HL-60/S4 treated with phorbol 12-myristate 13-acetate at 8.2 ng/mL for 4 days and 3 days (cell line): ENCODE results near the gene PDE4A.
"Not testable (repeated sequence)": the region's sequence is repeated elsewhere in the genome, so short reads cannot be mapped to it uniquely, and the experiment has no call there.

Source experiments
- in situ Hi-C: fragments of 300-500 bp; cut with MboI; formaldehyde crosslinking; loops from 2 replicates; pipeline ENCODE4 v1.15.0; 2022; ENCODE audit warnings: low sequenced_read_pairs

The PDE4A gene

DNA sequence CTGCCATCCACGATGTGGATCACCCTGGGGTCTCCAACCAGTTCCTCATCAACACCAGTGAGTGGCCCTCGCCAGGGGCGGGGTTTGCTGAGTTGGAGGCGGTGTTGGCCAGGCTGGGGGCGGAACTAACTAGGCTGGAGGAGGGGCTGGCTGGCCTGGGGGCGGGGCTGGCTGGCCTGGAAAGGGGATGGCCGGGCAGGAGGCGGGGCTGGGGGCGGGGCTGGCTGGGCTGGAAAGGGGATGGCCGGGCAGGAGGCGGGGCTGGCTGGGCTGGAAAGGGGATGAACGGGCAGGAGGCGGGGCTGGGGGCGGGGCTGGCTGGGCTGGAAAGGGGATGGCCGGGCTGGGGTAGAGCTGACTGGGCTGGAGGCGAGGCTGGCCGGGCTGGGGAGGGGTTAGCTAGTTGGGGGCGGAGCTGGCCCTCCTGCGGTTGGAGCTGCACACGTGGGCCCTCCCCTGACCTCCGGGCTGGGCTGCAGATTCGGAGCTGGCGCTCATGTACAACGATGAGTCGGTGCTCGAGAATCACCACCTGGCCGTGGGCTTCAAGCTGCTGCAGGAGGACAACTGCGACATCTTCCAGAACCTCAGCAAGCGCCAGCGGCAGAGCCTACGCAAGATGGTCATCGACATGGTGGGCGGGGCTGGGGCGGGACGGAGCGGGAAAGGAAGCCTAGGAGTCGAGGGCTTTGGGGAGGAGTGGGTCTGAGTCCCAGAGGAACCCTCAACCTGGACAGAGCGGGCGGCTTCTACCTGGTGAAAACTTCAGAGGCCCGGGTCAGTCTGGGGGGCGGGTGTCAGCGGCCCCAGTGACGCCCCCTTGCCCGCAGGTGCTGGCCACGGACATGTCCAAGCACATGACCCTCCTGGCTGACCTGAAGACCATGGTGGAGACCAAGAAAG, 41.0 kb downstream of the PDE4A start:
- in situ Hi-C loops = no loop called here

DNA sequence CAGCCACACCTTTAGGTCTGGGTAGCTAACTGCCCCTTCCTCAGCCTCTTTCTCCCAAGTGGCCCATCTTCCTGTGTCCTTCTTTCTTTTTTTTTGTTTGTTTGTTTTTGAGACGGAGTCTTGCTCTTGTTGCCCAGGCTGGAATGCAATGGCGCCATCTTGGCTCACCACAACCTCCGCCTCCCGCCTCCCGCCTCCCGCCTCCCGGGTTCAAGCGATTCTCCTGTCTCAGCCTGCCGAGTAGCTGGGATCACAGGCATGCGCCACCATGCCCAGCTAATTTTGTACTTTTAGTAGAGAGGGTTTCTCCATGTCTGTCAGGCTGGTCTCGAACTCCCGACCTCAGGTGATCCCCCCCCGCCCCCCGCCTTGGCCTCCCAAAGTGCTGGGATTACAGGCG, 41.7 kb downstream of the PDE4A start:
- in situ Hi-C loops = not testable (repeated sequence)

DNA sequence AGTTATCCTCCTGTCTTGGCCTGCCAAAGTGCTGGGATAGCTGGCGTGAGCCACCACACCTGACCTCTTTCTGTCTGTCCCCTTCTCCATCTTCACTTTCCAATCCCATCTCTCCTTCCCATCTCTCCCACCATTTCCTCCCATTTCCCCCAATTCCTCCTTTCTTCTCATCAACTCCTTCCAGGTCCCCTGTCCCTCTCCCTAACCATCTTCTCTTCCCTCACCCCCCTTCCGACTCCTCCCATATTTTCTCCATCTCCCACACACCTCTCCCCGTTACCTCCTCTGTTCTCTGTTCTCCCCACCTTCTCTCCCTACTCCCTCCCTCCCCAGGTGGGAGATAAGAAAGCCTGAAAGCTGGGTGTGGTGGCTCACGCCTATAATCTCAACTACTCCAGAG, 42.2 kb downstream of the PDE4A start:
- in situ Hi-C loops = no loop called here

DNA sequence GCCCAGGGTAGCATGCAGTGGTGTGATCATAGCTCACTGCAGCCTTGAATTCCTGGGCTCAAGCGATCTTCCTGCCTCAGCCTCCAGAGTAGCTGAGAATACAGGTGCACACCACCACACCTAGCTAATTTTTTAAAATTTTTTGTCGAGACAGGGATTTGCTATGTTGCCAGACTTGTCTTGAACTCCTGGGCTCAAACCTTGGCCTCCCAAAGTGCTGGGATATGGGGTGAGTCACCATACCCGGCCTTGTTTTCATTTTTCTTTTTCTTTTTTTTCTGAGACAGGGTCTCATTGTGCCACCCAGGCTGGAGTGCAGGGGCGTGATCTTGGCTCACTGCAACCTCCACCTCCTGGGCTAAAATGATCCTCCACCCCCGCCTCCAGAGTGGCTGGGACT, 44.1 kb downstream of the PDE4A start:
- in situ Hi-C loops = no loop called here

DNA sequence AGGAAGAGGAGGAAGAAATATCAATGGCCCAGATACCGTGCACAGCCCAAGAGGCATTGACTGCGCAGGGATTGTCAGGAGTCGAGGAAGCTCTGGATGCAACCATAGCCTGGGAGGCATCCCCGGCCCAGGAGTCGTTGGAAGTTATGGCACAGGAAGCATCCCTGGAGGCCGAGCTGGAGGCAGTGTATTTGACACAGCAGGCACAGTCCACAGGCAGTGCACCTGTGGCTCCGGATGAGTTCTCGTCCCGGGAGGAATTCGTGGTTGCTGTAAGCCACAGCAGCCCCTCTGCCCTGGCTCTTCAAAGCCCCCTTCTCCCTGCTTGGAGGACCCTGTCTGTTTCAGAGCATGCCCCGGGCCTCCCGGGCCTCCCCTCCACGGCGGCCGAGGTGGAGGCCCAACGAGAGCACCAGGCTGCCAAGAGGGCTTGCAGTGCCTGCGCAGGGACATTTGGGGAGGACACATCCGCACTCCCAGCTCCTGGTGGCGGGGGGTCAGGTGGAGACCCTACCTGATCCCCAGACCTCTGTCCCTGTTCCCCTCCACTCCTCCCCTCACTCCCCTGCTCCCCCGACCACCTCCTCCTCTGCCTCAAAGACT, 46.9 kb downstream of the PDE4A start:
- in situ Hi-C loops = no loop called here

DNA sequence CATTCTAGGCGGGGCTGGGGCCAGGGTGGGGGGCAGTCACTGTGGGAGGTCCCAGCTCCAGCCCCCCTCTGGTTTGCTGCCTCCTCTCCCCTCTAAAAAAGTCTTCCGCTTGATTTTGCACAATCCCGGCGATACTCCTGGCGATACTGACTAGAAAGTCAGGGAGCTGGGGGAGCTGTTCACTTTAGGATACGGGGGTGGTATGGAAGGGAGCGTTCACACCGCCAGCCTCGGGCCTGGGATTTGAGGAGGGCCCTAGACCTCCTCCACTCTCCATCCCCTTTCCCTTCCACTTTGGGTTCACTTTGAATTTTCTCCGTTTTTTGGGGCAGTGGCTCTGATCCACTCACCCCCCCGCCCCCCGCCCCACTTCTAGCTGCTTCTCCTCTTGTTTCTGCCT, 47.8 kb downstream of the PDE4A start:
- in situ Hi-C loops = no loop called here

DNA sequence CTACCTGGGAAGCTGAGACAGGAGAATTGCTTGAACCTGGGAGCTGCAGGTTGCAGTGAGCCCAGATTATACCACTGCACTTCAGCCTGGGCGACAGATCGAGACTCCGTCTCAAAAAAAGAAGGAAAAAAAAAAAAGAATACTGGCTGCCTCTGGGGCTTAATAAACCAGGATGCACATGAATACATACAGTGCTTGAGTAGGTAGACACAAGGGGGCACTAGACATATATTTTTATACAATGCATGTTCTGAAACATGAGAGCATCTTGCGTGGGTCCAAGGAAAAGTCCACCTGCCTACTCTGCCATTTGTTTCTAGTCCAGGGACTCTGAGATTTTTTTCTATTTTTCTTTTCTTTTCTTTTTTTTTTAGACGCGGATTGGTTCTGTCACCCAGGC, 51.6 kb downstream of the PDE4A start:
- in situ Hi-C loops = no loop called here

DNA sequence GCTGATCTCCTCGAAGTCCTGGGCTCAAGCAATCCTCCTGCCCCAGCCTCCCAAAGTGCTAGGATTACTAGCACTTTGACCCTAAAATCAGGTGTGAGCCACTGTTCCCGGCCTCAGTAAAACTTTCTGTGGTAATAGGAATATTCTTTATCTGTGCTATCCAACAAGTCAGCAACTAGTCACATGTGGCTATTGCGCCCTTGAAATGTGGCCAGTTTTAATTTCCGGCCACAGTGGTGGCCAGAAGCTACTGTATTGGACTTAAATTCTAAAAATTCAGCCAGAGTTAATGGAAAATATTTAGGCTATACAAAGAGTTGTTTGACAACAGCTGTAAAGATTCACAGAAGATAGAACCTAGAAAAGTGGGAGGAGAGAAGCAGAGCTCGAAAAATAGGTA, 52.9 kb downstream of the PDE4A start:
- in situ Hi-C loops = no loop called here

DNA sequence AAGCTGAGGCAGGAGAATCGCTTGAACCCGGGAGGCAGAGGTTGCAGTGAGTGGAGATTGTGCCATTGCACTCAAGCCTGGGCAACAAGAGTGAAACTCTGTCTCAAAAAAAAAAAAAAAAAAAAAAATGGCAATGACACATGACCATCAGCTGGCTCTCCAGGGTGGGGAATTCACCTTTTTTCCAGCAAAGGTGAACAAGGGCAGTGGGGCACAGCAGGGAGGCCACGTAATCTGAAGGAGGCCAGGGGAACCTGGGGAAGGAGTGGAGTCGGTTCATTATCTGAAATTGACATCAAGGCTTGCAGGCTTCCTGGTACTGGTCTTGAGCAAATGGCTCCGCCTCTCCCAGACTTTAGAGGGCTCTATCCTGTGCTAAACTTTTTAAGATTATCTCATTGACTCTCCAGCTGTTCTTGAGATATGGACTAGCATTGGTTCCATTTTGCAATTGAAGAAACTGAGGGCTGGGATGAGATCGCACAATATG, 54.7 kb downstream of the PDE4A start:
- in situ Hi-C loops = no loop called here

DNA sequence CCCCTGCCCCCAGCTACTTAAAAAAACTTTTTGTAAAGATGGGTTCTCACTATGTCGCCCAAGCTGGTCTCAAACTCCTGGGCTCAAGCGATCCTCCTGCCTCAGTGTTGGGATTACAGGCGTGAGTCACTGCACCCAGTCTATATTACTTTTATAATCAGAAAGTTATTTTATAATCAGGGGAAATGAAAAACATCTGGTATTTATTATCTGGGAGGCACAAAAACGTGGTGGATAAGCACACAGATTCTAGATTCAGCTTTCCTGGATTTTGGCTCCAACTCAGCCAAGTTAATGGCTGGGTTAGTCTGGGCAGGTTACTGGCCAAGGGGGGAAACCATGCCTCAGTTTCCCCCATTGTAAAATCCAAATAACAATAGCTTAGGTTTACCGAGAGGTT, 58.1 kb downstream of the PDE4A start:
- in situ Hi-C loops = no loop called here

DNA sequence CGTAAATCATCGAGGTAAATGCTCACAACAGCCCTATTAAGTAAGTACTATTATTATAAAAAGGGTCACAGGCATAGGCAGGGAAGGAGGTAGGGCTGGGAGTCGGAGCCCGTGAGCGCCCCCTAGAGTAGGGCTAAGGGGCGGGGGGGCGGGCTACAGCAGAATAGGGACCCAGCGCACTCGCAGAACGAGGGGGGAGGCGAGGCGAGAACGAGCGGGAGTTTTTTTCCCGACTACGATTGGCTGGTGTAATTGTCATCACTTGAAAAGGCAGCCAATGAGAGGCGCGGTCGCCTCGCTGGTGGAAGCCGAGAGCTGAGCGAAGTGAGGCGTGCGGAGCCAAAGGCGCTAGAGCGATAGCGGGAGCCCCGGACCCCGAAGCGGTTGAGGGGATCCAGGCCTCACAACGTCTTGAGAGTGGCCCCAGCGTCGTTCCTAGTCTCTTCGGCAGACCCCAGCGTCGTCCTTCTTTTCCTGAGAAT, 58.6 kb downstream of the PDE4A start:
- in situ Hi-C loops = no loop called here

DNA sequence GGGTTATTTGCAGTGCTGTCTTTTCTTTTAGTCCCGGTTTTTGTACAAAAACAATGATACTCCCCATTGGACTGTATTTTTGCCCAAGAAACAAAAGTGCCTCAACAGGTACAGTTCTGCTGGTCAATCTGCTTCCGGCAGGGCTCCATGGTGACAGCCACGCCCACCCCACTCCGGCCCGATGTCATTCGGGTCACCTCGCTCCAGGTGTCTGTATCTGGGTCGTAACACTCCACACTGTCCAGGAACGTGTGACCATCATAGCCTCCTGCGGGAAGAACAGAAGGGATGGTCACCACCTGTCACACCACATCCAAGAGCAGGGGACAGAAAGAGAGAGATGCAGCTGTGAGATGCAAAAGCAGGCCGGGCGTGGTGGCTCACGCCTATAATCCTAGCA, 66.2 kb downstream of the PDE4A start:
- in situ Hi-C loops = no loop called here

DNA sequence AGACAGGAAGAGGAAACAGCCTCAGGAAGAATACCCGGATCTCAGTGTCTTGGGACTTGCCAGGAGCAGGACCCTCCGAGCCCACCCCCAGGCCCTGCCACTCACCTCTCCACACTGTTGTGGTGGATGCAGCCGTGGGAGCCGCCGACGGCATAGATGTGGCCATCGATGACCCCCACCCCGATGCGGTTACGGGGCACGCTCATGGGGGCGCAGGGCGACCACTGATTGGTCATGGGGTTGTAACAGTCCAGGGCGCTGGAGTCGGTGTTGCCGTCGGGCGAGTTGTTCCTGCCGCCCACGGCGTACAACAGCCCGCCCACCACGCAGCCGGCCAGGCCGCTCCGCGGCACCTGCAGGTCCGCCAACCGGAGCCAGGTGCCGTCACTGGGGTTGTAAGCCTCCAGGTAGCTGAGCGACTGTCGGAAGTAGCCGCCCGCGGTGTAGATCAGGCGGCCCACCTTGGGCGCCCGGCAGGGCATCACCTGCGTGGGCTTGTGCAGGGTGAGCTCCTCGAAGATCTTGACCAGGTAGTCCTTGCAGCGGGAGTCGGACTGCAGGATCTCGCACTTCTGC, 71.2 kb downstream of the PDE4A start:
- in situ Hi-C loops = no loop called here

DNA sequence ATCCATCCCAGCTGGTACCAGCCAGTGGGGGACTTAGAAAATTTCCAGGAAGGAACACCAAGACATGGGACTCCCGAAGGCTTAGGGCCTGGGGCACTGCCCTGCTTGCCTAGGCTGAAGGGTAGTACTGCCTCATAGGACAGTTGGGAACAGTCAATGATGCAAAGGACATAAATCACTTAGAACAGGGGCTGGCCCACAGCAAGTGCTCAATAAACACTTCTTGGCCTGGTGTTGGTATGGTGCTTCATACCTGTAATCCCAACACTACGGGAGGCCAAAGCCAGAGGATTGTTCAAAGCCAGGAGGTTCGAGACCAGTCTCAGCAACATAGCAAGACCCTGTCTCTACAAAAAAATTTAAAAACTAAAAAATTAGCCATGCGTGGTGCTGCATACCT, 77.0 kb downstream of the PDE4A start:
- in situ Hi-C loops = no loop called here

DNA sequence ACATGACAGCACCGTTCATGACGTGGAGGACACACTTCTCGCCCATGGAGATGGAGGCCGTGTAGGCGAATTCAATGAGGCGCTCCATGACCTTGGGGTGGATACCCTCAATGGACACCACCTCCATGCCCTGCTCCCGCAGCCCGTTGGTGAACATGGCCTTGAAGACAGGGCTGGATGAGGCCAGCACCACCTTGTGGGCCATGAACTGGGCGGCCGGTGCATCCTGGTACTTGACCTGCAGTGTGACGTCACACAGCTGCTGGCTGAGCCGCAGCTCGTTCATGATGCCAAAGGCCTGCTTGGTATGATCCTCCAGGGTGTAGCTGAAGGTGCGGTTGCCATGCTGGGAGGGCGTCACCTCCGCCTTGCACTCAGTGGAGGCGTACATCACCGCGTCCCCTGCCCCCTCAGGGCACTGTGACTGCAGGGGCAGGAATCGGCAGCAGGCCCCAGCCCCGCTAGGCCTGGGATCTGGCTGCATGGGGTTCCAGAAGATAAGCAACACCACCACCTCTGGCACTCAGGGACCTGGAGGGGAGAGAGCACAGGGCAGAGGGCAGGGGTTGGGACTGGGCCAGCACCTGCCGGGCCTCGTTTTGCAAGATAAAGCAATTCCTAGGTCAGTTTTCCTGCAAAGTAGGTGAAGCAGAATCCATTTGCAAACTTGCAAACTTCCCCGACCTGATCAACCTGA, 79.4 kb downstream of the PDE4A start:
- in situ Hi-C loops = no loop called here

DNA sequence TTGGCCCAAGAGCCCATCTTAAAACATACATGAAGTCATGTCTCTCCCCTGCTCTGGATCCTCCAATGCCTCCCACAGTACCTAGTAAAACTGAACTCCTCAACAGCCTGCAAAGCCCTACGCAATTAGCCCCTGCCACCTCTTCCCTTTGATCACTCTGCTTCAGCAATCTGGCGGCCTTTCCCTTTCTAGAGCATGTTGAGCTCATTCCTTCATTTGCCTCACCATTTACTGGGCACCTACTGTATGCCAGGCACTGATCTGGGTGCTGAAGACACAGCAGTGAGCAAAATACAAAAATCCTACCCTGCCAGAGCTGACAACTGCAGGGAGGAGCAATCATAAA, 79.9 kb downstream of the PDE4A start:
- in situ Hi-C loops = no loop called here

DNA sequence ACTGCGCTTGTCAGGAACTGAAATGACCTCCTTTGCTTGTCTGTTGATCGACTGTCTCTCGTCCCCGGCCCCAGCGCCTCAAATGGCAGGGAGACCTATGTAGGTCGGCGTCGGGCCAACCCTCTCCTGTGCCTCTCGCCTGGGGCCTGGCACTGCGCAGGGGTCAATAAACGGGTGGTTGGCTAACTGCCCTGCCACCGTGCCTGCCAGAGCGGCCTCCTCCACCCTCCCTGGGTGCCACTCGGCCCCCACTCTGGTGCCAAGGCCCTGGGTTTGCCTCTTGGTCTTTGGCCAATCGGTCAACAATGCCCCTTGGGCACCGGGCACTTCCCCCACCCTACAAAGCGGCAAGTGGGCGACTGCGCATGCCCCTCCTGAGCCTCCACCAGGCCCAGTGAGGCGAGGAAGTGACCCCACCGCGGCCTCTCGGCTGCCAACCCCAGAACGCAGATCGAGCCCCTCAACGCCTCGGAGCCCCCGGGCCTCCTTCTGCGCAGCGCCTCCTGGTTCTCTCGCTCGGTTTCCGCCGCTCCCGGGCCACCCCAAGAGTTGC, 81.7 kb downstream of the PDE4A start:
- in situ Hi-C loops = no loop called here

DNA sequence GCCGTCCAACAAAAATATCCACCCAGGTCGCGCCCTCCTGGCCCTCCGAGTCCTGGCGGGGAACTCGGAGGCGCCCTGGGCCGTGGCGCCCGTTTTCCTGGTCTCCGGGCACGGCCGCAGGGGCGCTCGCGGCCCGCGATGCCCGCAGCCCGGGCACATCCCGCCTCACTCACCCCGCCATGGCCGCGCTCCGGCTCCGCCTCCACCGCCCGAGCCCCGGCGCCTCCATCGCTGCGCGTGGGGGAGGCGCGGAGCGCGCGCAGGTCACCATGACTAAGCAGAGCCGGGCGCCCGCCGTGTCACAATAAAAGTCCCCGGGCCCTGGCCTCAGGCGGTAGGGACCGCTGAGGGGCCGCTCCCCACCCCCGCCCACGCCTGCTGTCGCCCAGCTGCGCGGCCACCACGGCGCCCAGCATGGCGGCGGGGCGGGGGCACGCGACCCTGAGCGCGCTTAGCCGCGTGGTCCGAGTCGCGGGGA, 82.2 kb downstream of the PDE4A start:
- in situ Hi-C loops = no loop called here

DNA sequence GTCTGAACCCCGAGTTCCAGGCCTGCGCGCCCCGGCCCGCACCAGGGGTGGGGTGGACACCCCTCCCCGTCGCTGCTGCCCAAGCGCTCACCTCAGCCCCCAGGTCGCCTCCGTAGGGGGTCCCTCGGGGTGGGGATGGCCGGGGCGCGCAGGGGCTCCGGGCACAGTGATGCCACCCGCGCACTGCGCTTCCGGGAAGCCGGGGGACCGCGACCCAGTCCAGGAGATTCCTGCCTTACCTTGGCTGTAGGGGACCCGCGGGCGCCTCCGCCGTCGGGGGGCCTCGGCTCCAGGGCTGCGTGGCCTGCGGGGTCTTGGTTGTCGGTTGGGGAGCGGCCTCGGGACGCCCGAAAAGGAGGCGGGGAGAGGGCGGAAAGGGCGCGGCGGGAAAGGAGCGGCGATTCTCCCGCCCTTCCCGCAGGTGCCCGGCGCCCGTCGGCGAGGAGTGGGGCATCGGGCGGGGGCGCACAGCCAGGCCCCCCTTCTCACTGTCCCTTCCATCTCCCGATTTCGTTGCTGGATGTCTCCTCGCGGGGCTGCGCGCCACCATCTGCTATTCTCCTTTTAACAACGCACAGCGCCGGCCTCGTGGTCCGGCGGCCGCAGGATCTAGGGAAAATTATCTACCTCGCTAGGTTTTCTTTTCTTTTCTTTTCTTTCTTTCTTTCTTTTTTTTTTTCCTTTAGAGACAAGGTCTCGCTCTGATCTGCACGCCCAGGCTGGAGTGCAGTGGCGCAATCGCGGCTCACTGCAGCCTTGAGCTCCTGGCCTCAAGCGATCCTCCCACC, 82.9 kb downstream of the PDE4A start, which contains the start of gene KEAP1:
KEAP1 (minus strand) TSS at position 355 of the 788 bp plus-strand sequence. CDS start 3,323 bp downstream, outside the sequence.
- in situ Hi-C loops = no loop called here
